COLO829 (cell line): Measurements from ENCODE around the gene KLHL26.
A peak's percentile ranks its signal among the peaks of the same experiment; 100 is the strongest.

Experiments
- DNase-seq: peaks from one replicate; pipeline ENCODE4 v3.0.0; 2012; ENCODE audit warnings: low spot score

Gene KLHL26

DNA sequence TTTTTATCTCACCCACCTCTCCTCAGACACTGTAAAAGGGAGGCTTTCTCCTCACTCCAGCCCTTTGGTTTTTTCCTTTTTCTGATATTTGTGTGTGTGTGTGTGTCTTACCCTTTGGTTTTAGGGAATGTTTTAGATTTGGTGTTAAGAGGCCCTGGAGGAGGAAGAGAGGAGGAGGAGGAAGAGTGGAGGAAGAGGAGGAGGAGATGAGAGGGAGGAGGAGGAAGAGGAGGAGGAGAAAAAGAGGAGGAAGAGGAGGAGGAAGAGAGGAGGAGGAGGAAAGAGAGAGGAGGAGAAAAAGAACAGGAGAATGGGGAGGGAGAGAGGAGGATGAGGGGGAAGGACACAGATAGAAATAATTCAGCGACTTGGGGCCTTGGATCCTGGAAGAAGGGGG lies 10.5 kb downstream of the KLHL26 start:
- DNase-seq, result no peak

DNA sequence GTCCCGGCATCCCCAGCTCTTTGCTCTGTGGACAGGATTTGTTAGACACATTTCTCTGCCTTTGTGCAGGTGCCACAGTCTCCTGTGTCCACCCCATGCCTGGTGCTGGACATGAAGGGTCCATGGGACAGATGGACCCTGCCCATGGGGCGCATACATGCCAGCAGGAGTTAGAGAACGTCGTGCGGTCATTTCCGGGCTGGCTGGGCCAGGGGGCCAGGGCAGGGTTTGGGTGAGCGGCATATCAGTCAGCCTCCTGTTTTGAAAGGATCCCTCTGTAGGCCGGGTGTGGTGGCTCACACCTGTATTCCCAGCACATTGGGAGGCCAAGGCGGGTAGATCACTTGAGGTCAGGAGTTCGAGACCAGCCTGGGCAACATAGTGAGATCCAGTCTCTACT lies 11.0 kb downstream of the KLHL26 start:
- DNase-seq, result no peak

DNA sequence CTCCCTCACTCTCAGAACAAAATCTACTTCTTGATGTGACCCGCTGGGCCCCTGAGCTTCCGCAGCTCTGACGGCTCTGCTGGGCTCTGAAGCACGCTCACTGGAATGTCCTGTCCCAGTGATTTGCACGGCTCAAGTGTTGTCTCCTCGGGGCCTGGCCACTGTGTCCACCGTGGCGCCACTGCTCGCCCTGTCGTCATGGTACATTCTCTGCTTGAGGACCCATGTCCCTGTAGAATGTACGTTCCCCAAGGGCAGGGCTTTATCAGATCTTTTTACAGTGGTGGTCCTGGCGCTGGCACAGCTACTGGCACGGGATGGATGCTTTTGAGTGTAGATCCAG lies 12.1 kb downstream of the KLHL26 start:
- DNase-seq, result no peak

DNA sequence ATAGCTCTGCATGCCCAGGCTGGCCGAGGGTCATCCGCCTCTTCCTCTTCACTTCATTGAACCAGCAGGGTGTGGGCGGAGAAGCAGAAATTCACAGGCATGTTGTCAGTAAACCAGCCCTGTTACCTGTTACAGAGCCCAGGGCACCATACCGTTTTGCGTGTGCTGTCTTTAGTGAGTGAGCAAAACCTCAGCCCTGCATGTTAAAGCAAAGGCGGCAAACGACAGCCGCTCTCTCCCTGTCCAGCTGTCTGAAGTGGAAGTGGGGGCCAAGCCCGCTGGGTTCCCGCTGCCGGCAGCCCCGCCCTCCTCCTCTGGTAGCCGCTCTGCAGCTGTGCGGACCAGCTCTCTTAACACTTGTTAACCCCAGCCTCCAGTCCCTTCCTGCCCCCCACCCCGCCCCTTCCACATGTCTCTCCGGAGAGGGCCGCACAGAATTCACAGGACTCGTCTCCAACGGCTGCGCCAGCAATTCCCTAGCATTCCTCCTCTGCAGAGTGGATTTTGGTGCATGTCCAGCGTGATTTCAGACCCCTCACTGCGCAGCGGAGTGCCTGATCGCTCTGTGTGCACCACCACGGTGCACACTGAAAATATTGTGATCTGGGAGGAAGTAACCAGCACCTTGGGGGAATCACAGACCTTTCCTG lies 12.7 kb downstream of the KLHL26 start:
- no peak for DNase-seq

DNA sequence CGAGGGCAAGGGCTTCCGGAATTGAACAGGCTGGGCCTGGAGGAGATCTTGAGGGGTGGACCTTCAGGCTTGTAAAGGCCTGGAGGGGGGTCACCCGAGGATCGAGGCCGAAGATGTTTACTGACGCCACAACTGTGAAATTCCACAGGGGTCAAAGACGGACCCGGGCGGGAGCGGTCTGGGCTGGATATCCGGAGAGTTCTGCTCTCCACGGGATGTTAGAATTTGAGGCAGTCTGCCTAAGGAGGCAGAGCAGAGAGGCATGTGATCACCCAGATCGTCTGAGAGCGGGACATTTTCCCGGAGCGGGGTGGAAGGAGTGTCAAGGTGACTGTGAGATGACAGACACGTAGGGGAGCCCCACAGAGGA lies 13.2 kb downstream of the KLHL26 start:
- no peak for DNase-seq

DNA sequence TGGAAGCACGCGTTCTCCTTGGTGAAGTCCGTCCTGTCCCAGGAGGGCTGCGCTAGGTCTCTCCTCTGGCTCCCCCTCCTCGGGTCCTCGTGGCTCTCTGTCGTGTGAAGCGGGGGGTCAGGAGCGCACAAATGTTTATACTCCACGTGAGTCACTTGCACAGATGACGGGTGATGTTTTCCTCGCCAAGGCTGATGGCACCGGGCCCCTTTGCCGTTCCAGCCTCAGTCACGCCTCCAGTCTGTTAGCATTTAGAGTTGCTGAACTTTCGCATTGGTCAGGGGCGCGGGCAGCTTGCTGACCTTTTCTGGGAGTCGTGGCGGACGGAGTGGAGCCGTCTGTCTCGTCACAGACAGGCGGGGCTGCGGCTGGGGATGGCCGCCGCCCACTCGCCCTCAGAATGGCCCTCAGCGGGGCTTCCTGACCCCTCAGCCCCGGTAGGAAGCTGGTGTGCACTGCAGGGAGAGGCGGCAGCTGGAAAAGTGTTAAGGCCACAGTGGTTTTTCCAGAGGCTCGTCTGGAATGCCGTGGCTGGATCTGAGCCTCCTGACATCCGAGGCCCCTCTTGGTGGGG lies 13.7 kb downstream of the KLHL26 start:
- DNase-seq, result no peak

DNA sequence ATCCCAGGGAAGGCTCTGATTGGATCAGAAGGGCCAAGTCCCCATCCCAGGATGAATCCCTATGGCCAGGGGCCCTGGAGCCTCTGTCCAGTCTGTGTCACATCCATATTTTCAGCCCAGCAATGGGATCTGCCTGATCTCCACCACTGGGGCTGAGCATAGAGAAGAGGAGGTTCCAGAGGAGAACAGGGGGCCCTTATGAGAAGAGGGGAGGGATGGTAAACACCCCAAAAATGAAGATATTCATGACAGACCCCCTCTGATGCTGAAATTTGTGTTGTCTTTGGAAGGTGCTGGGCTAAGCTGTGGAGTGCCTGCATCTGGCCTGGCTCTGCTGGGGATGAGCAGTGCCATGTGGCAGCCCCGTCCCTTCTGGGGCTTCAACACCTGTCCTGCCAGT lies 14.5 kb downstream of the KLHL26 start:
- DNase-seq, result no peak

DNA sequence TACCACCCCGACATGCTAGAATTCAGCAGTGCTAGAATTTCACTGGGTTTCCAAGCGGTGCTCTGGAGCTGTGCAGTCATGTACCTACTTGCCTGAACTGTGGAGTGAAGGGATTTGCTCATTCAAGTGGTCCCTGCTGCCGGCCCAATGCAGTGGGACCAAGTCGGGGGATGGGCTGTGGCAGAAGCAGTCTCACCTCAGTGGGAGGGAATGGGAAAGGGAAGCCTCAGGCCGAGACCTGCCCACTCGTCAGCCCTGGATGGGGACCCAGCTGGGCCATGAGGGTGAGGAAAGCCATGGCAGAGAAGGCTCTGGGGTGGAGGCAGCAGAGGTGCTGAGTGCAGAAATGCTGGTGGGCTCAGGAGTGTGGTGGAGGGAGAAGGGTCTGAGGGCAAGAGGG lies 14.9 kb downstream of the KLHL26 start:
- no peak for DNase-seq

DNA sequence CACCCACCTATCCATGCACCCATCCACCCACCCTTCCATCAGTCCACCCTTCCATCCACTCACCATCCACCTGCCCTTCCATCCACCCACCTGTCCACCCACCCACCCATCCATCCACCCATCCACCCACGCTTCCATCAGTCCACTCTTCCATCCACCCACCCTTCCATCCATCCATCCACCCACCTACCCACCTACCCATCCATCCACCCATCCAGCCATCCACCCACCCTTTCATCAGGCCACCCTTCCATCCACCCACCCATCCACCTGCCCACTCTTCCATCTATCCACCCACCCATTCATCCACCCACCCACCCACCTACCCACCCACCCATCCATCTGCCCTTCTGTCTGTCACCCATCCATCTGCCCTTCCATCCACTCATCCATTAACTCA lies 17.0 kb downstream of the KLHL26 start:
- no peak for DNase-seq

DNA sequence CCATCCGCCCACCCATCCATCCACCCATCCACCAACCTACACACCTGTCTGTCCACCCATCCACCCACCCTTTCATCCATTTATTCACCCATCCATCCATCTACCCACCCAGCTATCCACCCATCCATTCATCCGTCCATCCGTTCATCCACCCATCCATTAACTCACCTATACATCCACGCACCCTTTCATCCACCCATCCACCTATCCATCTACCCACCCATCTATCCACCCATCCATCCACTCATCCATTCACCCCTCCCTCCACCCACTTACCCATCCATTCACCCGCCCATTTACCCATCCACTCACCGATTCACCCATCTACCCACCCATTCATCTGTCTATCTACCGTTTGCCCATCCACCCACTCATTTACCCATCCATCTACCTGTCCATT lies 17.6 kb downstream of the KLHL26 start:
- no peak for DNase-seq

DNA sequence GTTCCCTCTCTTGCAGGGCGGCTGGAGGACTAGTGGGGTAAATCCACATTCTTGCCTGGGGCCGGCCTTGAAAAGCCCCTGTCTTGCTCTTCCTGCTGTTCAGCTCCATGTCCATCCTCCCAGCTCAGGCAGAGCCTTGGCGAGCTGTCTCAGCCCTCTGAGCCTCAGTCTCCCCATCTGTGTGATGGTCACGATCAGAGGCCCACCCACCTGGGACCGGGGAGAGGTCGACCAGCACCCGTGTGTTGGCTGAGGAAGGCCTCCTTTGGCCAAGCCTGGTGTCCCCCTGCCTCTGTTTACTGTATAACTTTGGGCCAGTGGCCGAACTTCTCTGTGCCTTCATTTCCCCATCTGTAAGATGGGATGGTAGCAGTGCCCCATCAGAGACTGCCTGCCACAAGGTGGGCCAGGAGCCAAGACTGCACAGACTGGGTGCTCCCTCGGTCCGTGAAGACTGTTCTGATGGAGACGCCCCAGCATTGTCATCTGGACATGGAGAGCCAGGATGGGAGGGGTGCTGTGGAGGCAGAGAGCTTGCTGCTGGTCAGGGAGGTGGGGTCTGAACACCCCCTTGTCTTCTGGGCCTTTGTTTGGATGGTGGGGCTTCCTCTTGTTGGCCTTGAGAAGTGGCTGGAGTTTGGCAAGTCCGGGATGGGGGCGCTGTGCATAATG lies 18.5 kb downstream of the KLHL26 start:
- DNase-seq, result no peak

DNA sequence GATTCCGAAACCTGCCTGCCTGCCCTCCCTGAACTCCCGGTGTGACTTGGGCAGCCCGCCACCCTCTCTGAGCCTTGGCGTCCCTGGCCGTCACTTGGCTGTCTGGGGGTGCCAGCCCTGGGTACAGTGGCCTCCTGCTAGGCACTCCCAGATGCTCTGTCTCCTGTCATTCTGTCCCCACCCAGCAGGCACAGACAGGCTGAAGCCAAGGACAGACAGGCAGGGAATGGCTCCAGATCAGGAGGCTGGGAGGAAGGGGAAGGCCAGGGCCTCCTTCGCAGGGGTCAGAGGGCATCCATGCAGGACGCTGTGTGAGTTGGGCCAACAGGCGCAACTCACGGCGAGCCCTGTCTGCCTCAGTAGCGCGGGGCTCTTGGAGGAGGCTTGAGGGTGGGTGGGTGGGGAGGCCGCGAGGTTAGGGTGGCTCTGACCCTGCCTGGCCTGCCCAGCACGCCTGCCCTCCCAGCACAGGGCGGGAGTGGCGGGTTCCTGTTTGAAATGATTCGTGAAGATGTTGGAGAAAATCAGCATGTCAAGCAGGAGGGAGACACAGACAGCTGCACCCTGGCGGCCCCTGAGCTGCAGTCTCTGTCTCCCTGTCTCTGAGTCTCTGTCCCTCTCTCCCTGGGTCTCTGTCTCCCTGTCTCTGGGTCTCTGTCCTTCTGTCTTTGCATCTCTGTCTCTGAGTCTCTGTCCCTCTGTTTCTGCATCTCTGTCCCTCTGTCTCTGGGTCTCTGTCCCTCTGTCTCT lies 19.7 kb downstream of the KLHL26 start:
- DNase-seq, result no peak

DNA sequence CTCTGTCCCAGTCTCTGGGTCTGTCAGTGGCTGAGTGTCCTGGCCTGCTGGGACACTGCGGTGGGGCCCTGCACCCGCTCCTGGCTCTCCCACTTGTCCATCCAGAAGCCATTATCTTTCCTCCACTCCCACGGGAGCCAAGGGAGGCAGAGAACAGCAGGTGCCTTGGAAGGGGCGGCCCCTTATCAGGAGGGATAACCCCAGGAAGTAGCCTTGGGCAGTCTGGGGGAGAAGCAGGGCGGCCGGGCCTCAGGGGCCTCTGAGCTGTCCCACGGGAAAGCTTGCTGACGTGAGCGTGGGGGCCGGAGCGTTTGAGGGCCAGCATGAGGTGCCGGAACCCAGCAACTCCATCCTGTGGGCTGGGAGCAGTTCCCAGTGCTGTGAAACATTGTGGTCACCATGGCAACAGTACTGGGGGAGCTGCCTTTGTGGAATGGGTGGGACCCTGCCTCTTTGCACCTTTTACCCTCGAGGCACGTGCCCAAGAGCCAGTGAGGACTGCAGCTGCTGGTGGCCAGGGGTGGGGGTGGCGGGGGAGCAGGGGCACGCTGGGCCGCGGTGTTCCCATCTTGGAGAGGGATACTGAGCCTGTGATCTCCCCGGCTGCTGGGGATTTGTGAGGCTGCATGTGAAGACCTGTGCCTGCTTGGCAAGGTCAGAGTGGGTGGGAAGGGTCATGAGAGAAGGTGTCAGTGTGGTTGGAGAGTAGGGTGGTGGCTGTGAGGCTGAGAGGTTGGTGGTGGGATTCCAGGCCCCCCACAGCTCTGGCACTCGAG lies 20.9 kb downstream of the KLHL26 start:
- DNase-seq, result peak; percentile 26

DNA sequence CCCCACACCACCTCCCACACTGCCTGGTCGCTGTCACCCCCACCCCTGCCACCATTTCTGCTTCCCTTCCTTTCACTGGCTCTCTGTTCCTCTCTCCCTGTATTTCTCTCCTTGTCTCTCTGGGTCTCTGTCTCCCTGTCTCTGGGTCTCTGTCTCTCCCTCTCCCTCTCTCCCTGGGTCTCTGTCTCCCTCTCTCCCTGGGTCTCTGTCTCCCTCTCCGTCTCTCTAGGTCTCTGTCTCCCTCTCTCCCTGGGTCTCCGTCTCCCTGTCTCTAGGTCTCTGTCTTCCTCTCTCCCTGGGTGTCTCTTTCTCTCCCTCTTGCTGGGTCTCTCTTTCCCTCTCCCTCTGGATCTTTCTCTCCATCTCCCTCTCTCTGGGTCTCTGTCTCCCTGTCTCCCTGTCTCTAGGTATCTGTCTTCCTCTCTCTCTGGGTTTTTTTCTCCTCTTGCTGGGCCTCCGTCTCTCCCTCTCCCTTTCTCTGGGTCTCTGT lies 21.6 kb downstream of the KLHL26 start:
- DNase-seq, result no peak

DNA sequence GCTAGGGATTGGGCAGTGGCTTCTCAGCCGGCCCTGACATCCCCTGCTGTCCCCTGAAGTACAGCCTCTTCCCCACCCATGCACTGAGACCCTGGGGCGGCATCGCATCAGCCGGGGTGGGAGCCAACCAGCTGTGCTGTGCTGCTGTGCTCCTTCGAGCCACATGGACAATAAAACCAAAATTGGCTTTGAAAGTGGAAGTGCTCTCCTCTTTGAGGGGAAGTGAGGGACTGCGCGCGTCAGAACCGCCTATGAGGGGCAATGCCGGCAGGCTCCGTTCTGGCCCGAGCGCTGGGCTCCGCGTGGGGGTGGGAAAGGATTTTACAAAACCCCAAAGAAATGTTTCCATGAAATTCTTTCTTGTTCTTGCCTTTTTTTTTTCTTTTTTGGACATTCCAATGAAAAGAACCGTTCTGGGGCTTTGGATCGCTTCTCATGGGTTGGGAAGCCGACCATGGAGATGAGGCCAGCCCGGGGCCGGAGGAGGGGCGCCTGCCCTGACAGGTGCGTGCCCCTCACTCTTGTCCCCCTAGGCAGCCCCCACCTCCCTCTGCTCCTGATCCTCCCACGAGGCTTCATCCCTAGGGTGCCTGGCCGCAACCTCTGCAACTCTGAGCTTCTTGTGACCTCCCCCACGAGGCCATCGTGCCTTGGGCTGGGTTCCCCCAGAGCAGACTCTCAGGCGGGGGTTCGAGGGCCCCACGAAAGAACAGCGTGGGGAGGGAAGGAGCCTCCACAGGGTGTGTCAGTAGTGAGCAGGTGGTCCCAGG lies 22.6 kb downstream of the KLHL26 start:
- no peak for DNase-seq

DNA sequence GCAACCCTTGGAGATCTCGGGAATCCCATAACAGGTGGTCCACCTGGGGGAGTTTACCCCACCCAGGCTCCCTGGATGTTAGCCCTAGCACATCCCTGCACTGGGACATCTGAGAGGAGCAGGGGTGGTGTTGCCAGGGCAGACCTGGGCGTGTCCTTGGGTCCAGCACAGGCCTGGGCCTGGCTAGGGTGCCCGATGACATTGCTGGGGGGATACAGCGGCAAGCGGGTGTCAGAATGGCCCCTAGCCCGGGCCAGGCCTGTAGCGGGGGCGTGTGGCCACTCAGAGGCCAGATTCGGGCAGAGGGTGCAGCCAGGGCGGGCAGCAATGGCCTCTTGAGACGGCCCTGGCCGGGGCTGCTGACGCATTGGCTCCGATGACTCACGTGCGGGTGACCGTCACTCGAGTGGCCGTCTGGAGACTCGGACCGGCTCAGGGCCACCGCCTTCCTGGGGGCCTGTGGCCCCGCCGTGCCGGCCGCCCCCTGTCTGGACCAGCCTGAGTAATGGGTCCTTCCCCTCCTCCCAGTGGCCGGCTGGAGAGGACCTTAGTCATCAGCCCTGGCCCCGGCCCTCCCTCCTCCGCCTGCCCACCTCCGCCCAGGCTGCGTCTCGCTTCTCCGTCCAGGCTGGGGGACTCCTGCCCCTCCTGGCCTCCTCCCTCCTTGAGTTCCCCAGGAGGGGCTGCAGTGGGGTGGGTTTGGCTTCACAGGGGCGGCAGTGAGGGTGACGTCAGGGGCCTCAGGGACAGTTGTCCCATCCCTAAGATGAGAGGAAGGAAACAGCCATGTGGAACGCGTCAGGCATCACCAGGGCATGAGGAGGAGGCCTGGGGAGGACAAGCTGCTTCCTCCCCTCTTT lies 23.5 kb downstream of the KLHL26 start:
- DNase-seq, result no peak

DNA sequence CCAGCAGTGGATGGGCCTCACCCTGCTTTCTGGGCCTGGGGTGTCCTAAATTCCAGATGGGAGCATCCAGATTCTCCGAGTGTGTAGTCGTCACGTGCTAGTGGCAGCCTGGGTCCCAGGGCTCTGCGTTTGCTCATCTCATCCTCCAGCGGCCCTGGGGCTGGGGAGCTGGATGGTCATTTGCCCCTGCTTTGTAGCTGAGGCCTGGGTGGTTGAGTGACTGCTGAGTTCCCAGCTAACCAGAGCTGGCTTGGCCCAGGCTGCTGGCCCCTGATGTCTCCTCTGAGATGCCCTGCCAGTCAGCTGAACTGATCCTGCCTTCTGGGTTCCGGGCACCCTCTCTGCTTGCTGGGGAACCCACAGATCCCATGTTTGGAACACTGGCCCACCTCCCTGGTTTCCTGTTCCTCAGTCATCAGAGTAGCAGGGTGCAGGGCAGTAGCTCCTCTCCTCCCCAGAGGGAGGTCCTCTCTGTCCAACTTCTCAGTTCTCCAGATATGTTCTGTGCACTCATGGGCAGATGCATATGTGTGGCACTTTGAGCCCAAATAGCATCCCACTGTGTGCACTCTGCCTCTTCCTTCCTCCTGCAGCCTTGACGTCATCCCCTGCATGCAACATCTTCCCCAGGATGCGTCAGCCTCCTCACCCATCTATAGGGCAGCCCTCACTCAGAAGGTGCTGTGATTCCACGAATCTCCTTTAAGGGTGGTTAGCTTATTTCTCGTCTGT lies 24.3 kb downstream of the KLHL26 start:
- no peak for DNase-seq

DNA sequence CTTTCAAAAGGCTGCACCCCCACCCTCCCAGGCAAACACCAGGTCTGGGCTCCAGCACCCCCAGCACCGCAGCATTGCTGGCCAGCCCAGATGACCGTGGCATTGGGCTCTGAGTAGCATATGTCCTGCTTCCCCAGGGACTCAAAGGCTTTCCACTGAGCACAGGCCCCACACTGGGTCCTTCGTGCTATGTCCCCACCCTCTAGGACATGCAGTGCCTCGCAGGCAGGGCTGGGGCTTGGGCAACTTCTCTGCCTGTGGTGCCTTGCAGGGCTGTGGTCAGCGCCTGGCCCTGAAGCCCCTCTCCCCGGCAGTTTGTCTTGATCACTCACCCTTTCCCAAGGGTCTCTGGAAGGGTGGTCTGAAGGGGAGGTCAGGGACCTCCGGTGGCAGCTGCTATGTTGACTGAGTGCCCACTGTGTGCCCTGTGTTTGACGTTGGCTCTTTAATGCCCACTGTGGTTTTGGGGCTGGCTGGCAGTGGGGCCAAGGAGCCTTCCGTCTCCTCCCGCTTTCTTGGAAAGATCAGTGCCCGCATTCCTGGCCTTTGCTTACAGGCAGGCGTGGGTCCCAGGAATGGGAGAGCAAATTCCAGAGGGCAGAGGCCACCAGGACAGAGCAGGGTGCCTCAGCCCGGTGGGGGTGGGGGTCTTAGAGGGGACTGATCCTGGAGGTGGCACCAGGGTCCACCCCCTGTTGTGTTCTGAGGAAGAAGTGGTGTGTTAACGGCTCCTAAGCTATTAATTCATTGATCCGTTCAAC lies 26.3 kb downstream of the KLHL26 start:
- DNase-seq, result no peak

DNA sequence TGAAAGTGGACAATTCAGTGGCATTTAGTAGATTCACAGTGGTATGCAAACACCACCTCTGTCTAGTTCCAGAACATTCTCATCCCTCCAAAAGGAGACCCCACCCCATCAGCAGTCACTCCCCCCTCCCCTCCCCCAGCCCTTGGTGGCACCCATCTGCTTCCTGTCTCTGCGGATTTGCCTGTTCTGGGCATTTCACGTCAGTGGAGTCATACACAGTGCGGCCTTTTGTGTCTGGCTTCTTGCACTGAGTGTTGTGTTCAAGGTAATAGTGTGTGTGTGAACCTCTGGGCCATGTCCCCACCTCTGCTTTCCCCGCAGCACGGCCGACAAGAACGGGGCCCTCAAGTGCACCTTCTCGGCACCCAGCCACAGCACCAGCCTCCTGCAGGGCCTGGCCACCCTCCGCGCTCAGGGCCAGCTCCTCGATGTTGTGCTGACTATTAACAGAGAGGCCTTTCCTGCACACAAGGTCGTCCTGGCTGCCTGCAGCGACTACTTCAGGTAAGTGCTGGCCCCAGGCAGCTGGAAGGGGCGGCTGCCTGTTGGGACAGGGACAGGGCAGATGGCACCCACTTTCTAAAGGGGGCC lies 27.2 kb downstream of the KLHL26 start:
- no peak for DNase-seq
